ENCODE results near the gene DTNBP1.

Gene DTNBP1

GRCh38 chr6:15476631-15477380 is 186.0 kb downstream of the DTNBP1 start:
- DNase-seq, result no peak

GRCh38 chr6:15475872-15476271 is 187.0 kb downstream of the DTNBP1 start:
- DNase-seq, result no peak

- DNase-seq, result no peak
Observed at GRCh38 chr6:15475261-15475660, 187.6 kb downstream of the DTNBP1 start.

GRCh38 chr6:15474196-15474595 is 188.6 kb downstream of the DTNBP1 start:
- DNase-seq, result no peak

- no peak for DNase-seq
Observed at GRCh38 chr6:15473741-15474161, 189.1 kb downstream of the DTNBP1 start.

- no peak for DNase-seq
Observed at GRCh38 chr6:15473174-15473573, 189.7 kb downstream of the DTNBP1 start.

Measured in stimulated activated CD4-positive, alpha-beta T cell treated with anti-CD3 and anti-CD28 coated beads, Interleukin-4, amount 100 ng/mL, for 24 hours (primary cell).